OCI-LY1 (cell line): Measurements from ENCODE around the gene SERPINE3.

ENCODE experiments used
- CTCF ChIP-seq: fragments of 200-600 bp; sonication (generic), shearing (Covaris generic); IDR thresholded peaks from 2 replicates; pipeline ENCODE4 v1.5.1; 2017; ENCODE audit warnings: mild to moderate bottlenecking, antibody characterized with exemption, low read length, moderate library complexity, mixed read lengths
- EZH2 ChIP-seq: fragments of 200-600 bp; sonication (generic), shearing (Covaris generic); IDR thresholded peaks from 2 replicates; pipeline ENCODE4 v1.8.0; 2017; ENCODE audit warnings: borderline replicate concordance, mixed run types, mild to moderate bottlenecking, antibody characterized with exemption, low read length, moderate library complexity, mixed read lengths

- no peak for TF ChIP-seq CTCF
- no peak for TF ChIP-seq EZH2
Measured at GRCh38 chr13:51373451-51373850, 34.0 kb downstream of the SERPINE3 start.
